Peyer's patch (tissue), 4 donors: ENCODE data around the gene GPM6B. TPM values are rescaled to one million over a fixed set of nuclear protein-coding genes. Genes with fewer than 3 reads are reported as not detected.

Experiments
- DNase-seq, 3 donors: peaks; one replicate each; pipeline ENCODE4 v3.0.0-alpha.2; 2017 to 2019
- H3K27ac ChIP-seq, 4 donors: fragments of 200-600 bp; sonication (generic); one replicate each; pipeline ENCODE4 v1.5.1; 2016 to 2019
- H3K27me3 ChIP-seq, 2 donors: fragments of 200-600 bp; sonication (generic); one replicate each; pipeline ENCODE4 v1.5.1; 2019
- H3K36me3 ChIP-seq, 3 donors: fragments of 200-600 bp; sonication (generic); one replicate each; pipeline ENCODE4 v1.5.1; 2016 to 2019
- H3K4me1 ChIP-seq, 4 donors: fragments of 200-600 bp; sonication (generic); one replicate each; pipeline ENCODE4 v1.5.1; 2016 to 2019
- H3K4me3 ChIP-seq, 4 donors: fragments of 200-600 bp; sonication (generic); 1 replicate in 3 of 4; 2 replicates in 1 of 4; pipeline ENCODE4 v1.5.1; 2016 to 2019; ENCODE audit warnings: mild to moderate bottlenecking in 1 of 4
- H3K9me3 ChIP-seq, 4 donors: fragments of 200-600 bp; sonication (generic); one replicate each; pipeline ENCODE4 v1.5.1; 2016 to 2019; ENCODE audit warnings: mild to moderate bottlenecking in 1 of 4
- CTCF ChIP-seq, 6 experiments: fragments of 450-650 bp in 4 of 6; fragments of 200-600 bp in 2 of 6; sonication (generic) in 1 of 6; IDR thresholded peaks; one replicate each; pipeline ENCODE4 v1.5.1; 2017 to 2019; ENCODE audit warnings: antibody characterized with exemption in 6 of 6, mild to moderate bottlenecking in 3 of 6, moderate library complexity in 1 of 6
- POLR2A ChIP-seq, 2 donors: fragments of 450-650 bp; IDR thresholded peaks; one replicate each; pipeline ENCODE4 v1.5.1; 2017; ENCODE audit warnings: antibody characterized with exemption in 2 of 2, mild to moderate bottlenecking in 2 of 2, moderate library complexity in 2 of 2
- total RNA-seq, 4 donors: library from RNA; depleted of rRNA; stranded (reverse); fragments of >200 nt; gene quantifications; one replicate each; pipeline ENCODE4 v1.1.0, GENCODE V29; 2016

Gene GPM6B
- total RNA-seq, 4 donors from 2014 or later = 2.4 to 3.3 (median 2.7) TPM; not detected in 1

- Histone ChIP-seq H3K36me3 (no peaks in the 10 kb centered on the region), H3K4me3 (no peak overlapping the region), H3K27ac (no peak overlapping the region), H3K4me1 (no peaks in the 10 kb centered on the region), H3K9me3 (no peaks in the 10 kb centered on the region), H3K27me3 (no peaks in the 10 kb centered on the region)
- no peak for DNase-seq
- TF ChIP-seq CTCF (IDR thresholded peaks at IDR 0.05) (no peak), POLR2A (IDR thresholded peaks at IDR 0.05) (no peak)
Observed at GRCh38 chrX:13840121-13840520, 23.2 kb upstream of the GPM6B start.

GRCh38 chrX:13837290-13837745 is 20.4 kb upstream of the GPM6B start:
- Histone ChIP-seq H3K9me3 (no peaks in the 10 kb centered on the region), H3K4me3 (no peak overlapping the region)
- TF ChIP-seq POLR2A (IDR thresholded peaks at IDR 0.05) (no peak), CTCF (IDR thresholded peaks at IDR 0.05) (no peak)

GRCh38 chrX:13836575-13836974 is 19.7 kb upstream of the GPM6B start:
- TF ChIP-seq CTCF (IDR thresholded peaks at IDR 0.05) = no peak
- no peak for TF ChIP-seq POLR2A (IDR thresholded peaks at IDR 0.05)
- H3K27ac ChIP-seq = no peak overlapping the region
- H3K4me3 ChIP-seq = no peak overlapping the region
- H3K4me1 ChIP-seq = no peaks in the 10 kb centered on the region
- no peaks in the 10 kb centered on the region for H3K27me3 ChIP-seq
- H3K36me3 ChIP-seq = no peaks in the 10 kb centered on the region
- no peaks in the 10 kb centered on the region for H3K9me3 ChIP-seq
- DNase-seq = no peak

More at GRCh38 chrX:13837290-13837745, 20.4 kb upstream of the GPM6B start:
- no peak for DNase-seq
- Histone ChIP-seq H3K27ac (no peak overlapping the region), H3K36me3 (no peaks in the 10 kb centered on the region), H3K27me3 (no peaks in the 10 kb centered on the region), H3K4me1 (no peaks in the 10 kb centered on the region)

- DNase-seq = no peak
- Histone ChIP-seq H3K36me3 (no peaks in the 10 kb centered on the region), H3K4me1 (no peaks in the 10 kb centered on the region), H3K27me3 (no peaks in the 10 kb centered on the region), H3K27ac (no peak overlapping the region), H3K9me3 (no peaks in the 10 kb centered on the region), H3K4me3 (no peak overlapping the region)
- TF ChIP-seq CTCF (IDR thresholded peaks at IDR 0.05) = no peak
- TF ChIP-seq POLR2A (IDR thresholded peaks at IDR 0.05) = no peak
Observed at GRCh38 chrX:13835825-13836224, 18.9 kb upstream of the GPM6B start.

- H3K27me3 ChIP-seq = no peaks in the 10 kb centered on the region
- TF ChIP-seq CTCF (IDR thresholded peaks at IDR 0.05) = no peak
- no peak for TF ChIP-seq POLR2A (IDR thresholded peaks at IDR 0.05)
- H3K4me1 ChIP-seq = no peaks in the 10 kb centered on the region
- no peak for DNase-seq
- no peak overlapping the region for H3K27ac ChIP-seq
- H3K9me3 ChIP-seq = no peaks in the 10 kb centered on the region
- no peak overlapping the region for H3K4me3 ChIP-seq
- H3K36me3 ChIP-seq = no peaks in the 10 kb centered on the region
Observed at GRCh38 chrX:13834355-13834754, 17.5 kb upstream of the GPM6B start.

- no peak overlapping the region for H3K4me3 ChIP-seq
- no peaks in the 10 kb centered on the region for H3K36me3 ChIP-seq
- no peaks in the 10 kb centered on the region for H3K27me3 ChIP-seq
- no peak overlapping the region for H3K27ac ChIP-seq
- no peak for DNase-seq
- no peaks in the 10 kb centered on the region for H3K9me3 ChIP-seq
- TF ChIP-seq CTCF (IDR thresholded peaks at IDR 0.05) (no peak), POLR2A (IDR thresholded peaks at IDR 0.05) (no peak)
- no peaks in the 10 kb centered on the region for H3K4me1 ChIP-seq
Observed at GRCh38 chrX:13829983-13830382, 13.1 kb upstream of the GPM6B start.
